Body of pancreas (tissue), 4 donors: ENCODE results near the gene WDR53.

Source experiments
- POLR2A ChIP-seq, 3 donors: fragments of 450-650 bp; IDR thresholded peaks; one replicate each; pipeline ENCODE4 v1.6.1; 2016; ENCODE audit warnings: antibody characterized with exemption in 3 of 3, mild to moderate bottlenecking in 2 of 3
- TF ChIP-seq, protein P1 (sequence below), 7 experiments: fragments of 450-650 bp in 4 of 7; fragments of 200-600 bp in 3 of 7; sonication (generic) in 3 of 7; IDR thresholded peaks; one replicate each; pipeline ENCODE4 v1.5.1; 2016 to 2019; ENCODE audit warnings: antibody characterized with exemption in 7 of 7

GRCh38 chr3:196525141-196525540 lies 43.2 kb downstream of the WDR53 start:
- TF ChIP-seq, protein P1, sequence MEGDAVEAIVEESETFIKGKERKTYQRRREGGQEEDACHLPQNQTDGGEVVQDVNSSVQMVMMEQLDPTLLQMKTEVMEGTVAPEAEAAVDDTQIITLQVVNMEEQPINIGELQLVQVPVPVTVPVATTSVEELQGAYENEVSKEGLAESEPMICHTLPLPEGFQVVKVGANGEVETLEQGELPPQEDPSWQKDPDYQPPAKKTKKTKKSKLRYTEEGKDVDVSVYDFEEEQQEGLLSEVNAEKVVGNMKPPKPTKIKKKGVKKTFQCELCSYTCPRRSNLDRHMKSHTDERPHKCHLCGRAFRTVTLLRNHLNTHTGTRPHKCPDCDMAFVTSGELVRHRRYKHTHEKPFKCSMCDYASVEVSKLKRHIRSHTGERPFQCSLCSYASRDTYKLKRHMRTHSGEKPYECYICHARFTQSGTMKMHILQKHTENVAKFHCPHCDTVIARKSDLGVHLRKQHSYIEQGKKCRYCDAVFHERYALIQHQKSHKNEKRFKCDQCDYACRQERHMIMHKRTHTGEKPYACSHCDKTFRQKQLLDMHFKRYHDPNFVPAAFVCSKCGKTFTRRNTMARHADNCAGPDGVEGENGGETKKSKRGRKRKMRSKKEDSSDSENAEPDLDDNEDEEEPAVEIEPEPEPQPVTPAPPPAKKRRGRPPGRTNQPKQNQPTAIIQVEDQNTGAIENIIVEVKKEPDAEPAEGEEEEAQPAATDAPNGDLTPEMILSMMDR (IDR thresholded peaks at IDR 0.05): no peak
- TF ChIP-seq POLR2A (IDR thresholded peaks at IDR 0.05): no peak
